ENCODE data around the gene TMEM94. TPM values are rescaled to one million over a fixed set of nuclear protein-coding genes. Genes with fewer than 3 reads are reported as not detected.

Gene TMEM94
- total and polyA plus RNA-seq, 2 of the 13 experiments (the other 11 are each of a cell fraction or from before 2014, with no cell fraction given), result 32.6 to 134 TPM

- TF ChIP-seq REST (IDR thresholded peaks at IDR 0.05; ENCODE audit: borderline replicate concordance in 1 of 2, low read depth in 1 of 2, low read length in 2 of 2) (peak in 1 of 2 experiments; percentile 28; a peak in 1 of 4 replicates), RERE (CRISPR knock-in tag; IDR thresholded peaks at IDR 0.05; ENCODE audit: low read depth) (no peak), TEAD2 (CRISPR knock-in tag; IDR thresholded peaks at IDR 0.05) (no peak), HINFP (CRISPR knock-in tag; IDR thresholded peaks at IDR 0.05; ENCODE audit: low read depth) (no peak), ZNF549 (CRISPR knock-in tag; IDR thresholded peaks at IDR 0.05) (no peak), ZNF343 (CRISPR knock-in tag; IDR thresholded peaks at IDR 0.05) (peak; percentile 82), IRX3 (CRISPR knock-in tag; IDR thresholded peaks at IDR 0.05; ENCODE audit: borderline replicate concordance, low read depth) (peak; percentile 55; the same call in 1 of the 2 replicates), SOX5 (CRISPR knock-in tag; IDR thresholded peaks at IDR 0.05; ENCODE audit: borderline replicate concordance) (no peak; the same call in 1 of the 2 replicates), ZNF720 (CRISPR knock-in tag; IDR thresholded peaks at IDR 0.05) (no peak), ZNF772 (CRISPR knock-in tag; IDR thresholded peaks at IDR 0.05) (peak; percentile 64; the same call in 1 of the 2 replicates), DR1 (CRISPR knock-in tag; IDR thresholded peaks at IDR 0.05) (0 out of 2 replicates have a peak, but pooled peaks have one; percentile 40), MZF1 (CRISPR knock-in tag; IDR thresholded peaks at IDR 0.05; ENCODE audit: borderline replicate concordance) (0 out of 2 replicates have a peak, but pooled peaks have one; percentile 52), ZSCAN21 (CRISPR knock-in tag; IDR thresholded peaks at IDR 0.05; ENCODE audit: borderline replicate concordance) (no peak), GATAD2A (CRISPR knock-in tag; IDR thresholded peaks at IDR 0.05) (peak; percentile 43), ISX (CRISPR knock-in tag; conservative IDR thresholded peaks at IDR 0.05) (no peak), ZMAT5 (CRISPR knock-in tag; IDR thresholded peaks at IDR 0.05; ENCODE audit: borderline replicate concordance, low read depth) (no peak), NRL (CRISPR knock-in tag; IDR thresholded peaks at IDR 0.05; ENCODE audit: borderline replicate concordance) (peak; percentile 63)
Observed at GRCh38 chr17:75456417-75457046, at the start of gene TMEM94 (continued).

Data from HepG2 (cell line).